ENCODE results near the gene MSI2.

MSI2 gene

GRCh38 chr17:57704448-57704847 lies 448.1 kb downstream of the MSI2 start:
- Histone ChIP-seq H3F3A (ENCODE audit: insufficient read depth, low read length) (no peaks in the 10 kb centered on the region), H3K79me2 (ENCODE audit: insufficient read depth, low read length) (no peaks in the 10 kb centered on the region), H3K4me2 (ENCODE audit: low read length) (no peak overlapping the region), H3K4me1 (ENCODE audit: insufficient read depth, low read length, severe bottlenecking) (no peaks in the 10 kb centered on the region), H3K9me2 (ENCODE audit: low read depth, low read length) (no peaks in the 10 kb centered on the region), H2AFZ (ENCODE audit: low read length) (no peak overlapping the region), H3K27me3 (ENCODE audit: insufficient read depth, low read length) (no peaks in the 10 kb centered on the region; the same call in 1 of the 2 replicates), H3K9ac (ENCODE audit: low read length) (no peak overlapping the region), H3K9me3 (ENCODE audit: low read length) (no peaks in the 10 kb centered on the region), H3K4me3 (ENCODE audit: low read depth, low read length, poor library complexity, severe bottlenecking) (no peak overlapping the region), H3K27ac (ENCODE audit: low read depth, low read length, poor library complexity, severe bottlenecking) (no peak overlapping the region), H3K36me3 (ENCODE audit: insufficient read depth, low read length) (no peaks in the 10 kb centered on the region), H4K20me1 (ENCODE audit: insufficient read depth, low read length) (no peaks in the 10 kb centered on the region)
- TF ChIP-seq CTCF (IDR thresholded peaks at IDR 0.05; ENCODE audit: low read length) (no peak), EZH2 (IDR thresholded peaks at IDR 0.05; ENCODE audit: borderline replicate concordance, low read length) (no peak)

- Histone ChIP-seq H3F3A (ENCODE audit: insufficient read depth, low read length) (no peaks in the 10 kb centered on the region), H3K4me2 (ENCODE audit: low read length) (no peak overlapping the region), H3K27me3 (ENCODE audit: insufficient read depth, low read length) (no peaks in the 10 kb centered on the region; the same call in 1 of the 2 replicates), H3K27ac (ENCODE audit: low read depth, low read length, poor library complexity, severe bottlenecking) (no peak overlapping the region), H3K9ac (ENCODE audit: low read length) (no peak overlapping the region), H4K20me1 (ENCODE audit: insufficient read depth, low read length) (no peaks in the 10 kb centered on the region), H3K36me3 (ENCODE audit: insufficient read depth, low read length) (no peaks in the 10 kb centered on the region), H3K79me2 (ENCODE audit: insufficient read depth, low read length) (no peaks in the 10 kb centered on the region), H3K4me1 (ENCODE audit: insufficient read depth, low read length, severe bottlenecking) (no peaks in the 10 kb centered on the region), H2AFZ (ENCODE audit: low read length) (no peak overlapping the region), H3K4me3 (ENCODE audit: low read depth, low read length, poor library complexity, severe bottlenecking) (no peak overlapping the region), H3K9me2 (ENCODE audit: low read depth, low read length) (no peaks in the 10 kb centered on the region), H3K9me3 (ENCODE audit: low read length) (peaks cover 4% of the 10 kb centered on the region; the same call in 1 of the 2 replicates)
- TF ChIP-seq EZH2 (IDR thresholded peaks at IDR 0.05; ENCODE audit: borderline replicate concordance, low read length) (no peak), CTCF (IDR thresholded peaks at IDR 0.05; ENCODE audit: low read length) (no peak)
Observed at GRCh38 chr17:57705921-57706695, 449.8 kb downstream of the MSI2 start.

- no peak for TF ChIP-seq EZH2 (IDR thresholded peaks at IDR 0.05; ENCODE audit: borderline replicate concordance, low read length)
- TF ChIP-seq CTCF (IDR thresholded peaks at IDR 0.05; ENCODE audit: low read length) = no peak
- H3F3A ChIP-seq (ENCODE audit: insufficient read depth, low read length) = no peaks in the 10 kb centered on the region
- H3K9me3 ChIP-seq (ENCODE audit: low read length) = peaks cover 4% of the 10 kb centered on the region; the same call in 1 of the 2 replicates
Observed at GRCh38 chr17:57706761-57707160, 450.4 kb downstream of the MSI2 start.

More at GRCh38 chr17:57706761-57707160, 450.4 kb downstream of the MSI2 start:
- Histone ChIP-seq H3K4me2 (ENCODE audit: low read length) (no peak overlapping the region), H3K4me3 (ENCODE audit: low read depth, low read length, poor library complexity, severe bottlenecking) (no peak overlapping the region), H3K4me1 (ENCODE audit: insufficient read depth, low read length, severe bottlenecking) (no peaks in the 10 kb centered on the region), H4K20me1 (ENCODE audit: insufficient read depth, low read length) (no peaks in the 10 kb centered on the region), H2AFZ (ENCODE audit: low read length) (no peak overlapping the region), H3K79me2 (ENCODE audit: insufficient read depth, low read length) (no peaks in the 10 kb centered on the region), H3K9me2 (ENCODE audit: low read depth, low read length) (no peaks in the 10 kb centered on the region), H3K27ac (ENCODE audit: low read depth, low read length, poor library complexity, severe bottlenecking) (no peak overlapping the region), H3K9ac (ENCODE audit: low read length) (no peak overlapping the region), H3K27me3 (ENCODE audit: insufficient read depth, low read length) (no peaks in the 10 kb centered on the region; the same call in 1 of the 2 replicates), H3K36me3 (ENCODE audit: insufficient read depth, low read length) (no peaks in the 10 kb centered on the region)
